ENCODE results near the gene ATP6V1D.

Gene ATP6V1D

GRCh38 chr14:67389275-67389674 is 29.7 kb upstream of the ATP6V1D start:
- peaks cover 18 to 32% of the 10 kb centered on the region in 2 donors for H3K36me3 Mint-ChIP-seq
- H3K9me3 Mint-ChIP-seq = no peaks in the 10 kb centered on the region
- ATAC-seq (replicated peaks) = no peak
- DNase-seq = no peak
- peaks cover 0 to 11% of the 10 kb centered on the region in 2 donors for H3K27me3 Mint-ChIP-seq
- no peak overlapping the region for H3K4me3 Mint-ChIP-seq
- peaks cover 0 to 5% of the 10 kb centered on the region in 2 donors for H3K4me1 Mint-ChIP-seq
- no peak overlapping the region for H3K27ac Mint-ChIP-seq

DNA sequence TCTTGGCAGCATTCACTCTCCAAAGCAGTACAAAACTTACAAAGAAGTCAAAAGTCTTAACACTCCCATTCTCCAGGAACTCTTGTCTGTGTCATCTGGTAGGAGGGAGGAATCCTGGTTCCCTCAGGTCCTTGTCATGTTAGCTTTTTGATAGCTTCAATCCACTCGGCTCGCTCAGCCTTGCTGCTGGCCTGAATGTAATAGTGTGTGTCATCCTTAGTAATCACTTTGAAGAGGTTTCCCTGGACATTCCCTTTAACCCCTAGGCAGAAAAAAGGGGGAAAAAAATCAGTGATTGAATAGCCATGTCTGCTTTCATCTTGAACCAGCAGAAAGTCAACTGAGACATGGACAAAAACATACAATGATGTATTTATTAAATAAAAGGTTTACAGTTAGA is 27.6 kb upstream of the ATP6V1D start:
- Mint-ChIP-seq H3K4me1 (peaks cover 0 to 3% of the 10 kb centered on the region in 2 donors), H3K9me3 (no peaks in the 10 kb centered on the region), H3K4me3 (no peak overlapping the region), H3K36me3 (peaks cover 24 to 34% of the 10 kb centered on the region in 2 donors), H3K27ac (no peak overlapping the region), H3K27me3 (peaks cover 0 to 3% of the 10 kb centered on the region in 2 donors)
- no peak for ATAC-seq (replicated peaks)
- no peak for DNase-seq

DNA sequence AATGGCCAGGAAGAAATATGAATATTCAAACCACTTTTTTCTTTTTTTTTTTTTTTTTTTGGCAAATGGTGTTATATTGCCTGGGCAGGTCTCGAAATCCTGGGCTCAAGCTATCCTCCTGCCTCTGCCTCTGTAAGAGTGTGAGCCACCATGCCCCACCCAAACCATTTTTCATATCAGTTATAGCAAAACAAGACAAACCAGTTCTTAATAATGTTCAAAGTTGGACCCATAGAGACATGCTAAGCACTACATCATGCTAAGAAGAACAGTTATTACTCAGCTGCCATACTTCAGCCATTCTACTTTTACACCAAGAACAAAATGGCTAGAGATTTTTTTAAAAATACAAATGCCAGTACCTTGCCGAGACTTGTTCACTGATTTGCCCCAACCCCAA is 26.0 kb upstream of the ATP6V1D start:
- no peak for ATAC-seq (replicated peaks)
- Mint-ChIP-seq H3K4me3 (no peak overlapping the region), H3K36me3 (peaks cover 22 to 40% of the 10 kb centered on the region in 2 donors), H3K4me1 (no peaks in the 10 kb centered on the region), H3K9me3 (no peaks in the 10 kb centered on the region), H3K27me3 (no peaks in the 10 kb centered on the region), H3K27ac (no peak overlapping the region)
- no peak for DNase-seq

- Mint-ChIP-seq H3K4me3 (no peak overlapping the region), H3K9me3 (no peaks in the 10 kb centered on the region), H3K36me3 (peaks cover 22 to 38% of the 10 kb centered on the region in 2 donors), H3K27me3 (no peaks in the 10 kb centered on the region), H3K4me1 (peaks cover 0 to 1% of the 10 kb centered on the region in 2 donors), H3K27ac (no peak overlapping the region)
- ATAC-seq (replicated peaks) (no peak), DNase-seq (no peak)
Observed at GRCh38 chr14:67385120-67385519, 25.5 kb upstream of the ATP6V1D start.

GRCh38 chr14:67377916-67378315 is 18.3 kb upstream of the ATP6V1D start:
- H3K36me3 Mint-ChIP-seq = peaks cover 31 to 60% of the 10 kb centered on the region in 2 donors
- H3K4me3 Mint-ChIP-seq = no peak overlapping the region
- H3K9me3 Mint-ChIP-seq = peaks cover 0 to 4% of the 10 kb centered on the region in 2 donors
- H3K27me3 Mint-ChIP-seq = no peaks in the 10 kb centered on the region
- H3K27ac Mint-ChIP-seq = no peak overlapping the region
- H3K4me1 Mint-ChIP-seq = peaks cover 13 to 29% of the 10 kb centered on the region in 2 donors
- peak; percentile 96 to 97 for ATAC-seq (replicated peaks)
- no peak for DNase-seq

- peaks cover 25 to 52% of the 10 kb centered on the region in 2 donors for H3K36me3 Mint-ChIP-seq
- H3K27ac Mint-ChIP-seq = peak overlapping the region; percentile 78
- ATAC-seq (replicated peaks) (peak; percentile 57 to 65), DNase-seq (no peak)
- H3K9me3 Mint-ChIP-seq = peaks cover 0 to 4% of the 10 kb centered on the region in 2 donors
- no peak overlapping the region for H3K4me3 Mint-ChIP-seq
- no peaks in the 10 kb centered on the region for H3K27me3 Mint-ChIP-seq
- H3K4me1 Mint-ChIP-seq = peaks cover 15 to 46% of the 10 kb centered on the region in 2 donors
Observed at GRCh38 chr14:67373347-67373746, 13.7 kb upstream of the ATP6V1D start.

DNA sequence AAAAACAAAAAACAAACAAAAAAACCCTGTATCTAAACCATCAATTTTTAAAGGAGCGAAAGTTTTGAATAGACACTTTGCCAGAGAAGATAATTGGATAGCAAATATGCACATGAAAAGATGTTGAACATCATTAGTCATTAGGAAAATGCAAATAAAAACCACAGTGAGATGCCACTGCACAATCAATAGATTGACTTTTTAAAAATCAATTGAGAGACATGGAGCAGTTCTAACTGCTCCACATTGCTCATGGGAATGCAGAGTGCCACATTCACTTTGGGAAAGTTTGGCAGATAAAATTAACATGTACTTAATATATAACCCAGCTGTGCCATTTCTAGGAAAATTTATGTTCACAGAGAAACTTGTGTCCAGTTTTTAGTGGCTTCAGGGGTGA is 13.2 kb upstream of the ATP6V1D start:
- Mint-ChIP-seq H3K36me3 (peaks cover 26 to 53% of the 10 kb centered on the region in 2 donors), H3K4me1 (peaks cover 18 to 47% of the 10 kb centered on the region in 2 donors), H3K4me3 (no peak overlapping the region), H3K27me3 (no peaks in the 10 kb centered on the region), H3K9me3 (peaks cover 0 to 4% of the 10 kb centered on the region in 2 donors), H3K27ac (no peak overlapping the region)
- DNase-seq = no peak
- no peak for ATAC-seq (replicated peaks)

DNA sequence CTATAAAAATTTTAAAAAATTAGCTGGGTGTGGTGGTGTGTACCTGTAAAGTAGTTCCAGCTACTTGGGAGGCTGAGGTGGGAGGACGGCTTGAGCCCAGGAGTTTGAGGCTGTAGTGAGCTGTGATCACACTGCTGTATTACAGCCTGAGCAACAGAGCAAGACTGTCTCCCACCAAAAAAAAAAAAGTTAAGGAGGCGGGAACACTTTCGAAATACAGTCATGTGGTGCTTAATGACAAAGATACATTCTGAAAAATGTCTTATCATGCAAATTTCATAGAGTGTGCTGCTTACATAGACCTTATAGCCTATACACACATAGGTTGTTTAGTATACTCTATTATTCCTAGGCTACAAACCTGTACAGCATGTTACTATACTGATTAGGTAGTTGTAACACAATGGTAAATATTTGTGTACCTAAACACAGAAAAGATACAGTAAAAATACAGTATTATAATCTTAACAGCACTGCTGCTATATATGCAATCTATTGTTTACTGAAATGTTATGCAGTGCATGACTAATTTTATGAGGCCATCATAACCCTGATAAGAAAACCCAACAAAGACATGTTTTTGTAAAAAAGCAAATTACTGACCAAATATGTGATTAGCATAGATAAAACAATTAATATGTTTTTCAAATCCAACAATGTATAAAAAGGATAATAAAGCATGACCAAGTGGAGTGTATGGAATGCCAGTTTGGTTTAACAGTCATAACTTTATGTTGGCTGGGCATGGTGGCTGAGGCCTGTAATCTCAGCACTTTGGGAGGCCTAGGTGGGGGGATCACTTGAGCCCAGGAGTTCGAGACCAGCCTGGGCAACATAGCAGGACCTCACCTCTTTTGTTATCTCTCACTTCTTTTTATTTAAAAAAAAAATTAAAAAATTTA is 11.9 kb upstream of the ATP6V1D start:
- peaks cover 14 to 35% of the 10 kb centered on the region in 2 donors for H3K4me1 Mint-ChIP-seq
- H3K9me3 Mint-ChIP-seq = no peaks in the 10 kb centered on the region
- H3K36me3 Mint-ChIP-seq = peaks cover 18 to 51% of the 10 kb centered on the region in 2 donors
- DNase-seq (no peak), ATAC-seq (replicated peaks) (no peak)
- H3K27ac Mint-ChIP-seq = no peak overlapping the region
- H3K4me3 Mint-ChIP-seq = no peak overlapping the region
- no peaks in the 10 kb centered on the region for H3K27me3 Mint-ChIP-seq

DNA sequence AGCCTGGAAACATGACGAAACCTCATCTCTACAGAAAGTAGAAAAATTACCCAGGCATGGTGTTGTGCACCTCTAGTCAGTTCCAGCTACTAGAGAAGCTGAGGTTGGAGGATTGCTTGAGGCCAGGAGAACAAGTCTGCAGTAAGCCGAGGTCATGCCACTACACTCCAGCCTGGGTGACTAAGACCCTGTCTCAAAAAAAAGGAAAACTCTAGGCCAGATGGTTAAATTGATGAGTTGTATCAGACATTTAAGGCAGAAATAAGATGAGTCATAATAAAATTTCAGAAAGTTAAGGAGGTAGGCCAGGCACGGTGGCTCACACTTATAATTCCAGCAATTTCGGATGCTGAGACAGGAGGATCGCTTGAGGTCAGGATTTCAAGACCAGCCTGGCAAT is 11.2 kb upstream of the ATP6V1D start:
- ATAC-seq (replicated peaks) = no peak
- Mint-ChIP-seq H3K4me3 (no peak overlapping the region), H3K4me1 (peaks cover 15 to 34% of the 10 kb centered on the region in 2 donors), H3K27me3 (no peaks in the 10 kb centered on the region), H3K36me3 (peaks cover 17 to 46% of the 10 kb centered on the region in 2 donors), H3K9me3 (no peaks in the 10 kb centered on the region), H3K27ac (peak overlapping the region; percentile 73)
- DNase-seq = no peak

DNA sequence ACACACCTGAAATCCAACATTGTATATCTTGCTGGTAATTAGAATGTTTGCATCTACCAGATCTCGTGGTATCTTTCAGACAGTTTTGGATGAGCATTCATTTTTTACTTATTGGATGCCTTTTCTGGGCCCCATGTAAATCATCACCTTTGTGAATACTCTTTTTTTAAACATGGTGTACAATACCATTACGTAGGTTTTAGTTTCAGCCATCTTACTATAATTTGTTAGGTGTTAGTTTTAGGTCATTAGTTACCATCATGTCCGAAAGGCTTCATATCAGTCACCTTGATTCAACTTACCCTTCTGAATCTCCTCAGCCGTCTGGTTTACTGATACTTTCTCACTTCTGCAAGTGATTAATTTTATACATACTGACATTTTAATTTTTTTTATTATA is 5.9 kb upstream of the ATP6V1D start:
- no peaks in the 10 kb centered on the region for H3K27me3 Mint-ChIP-seq
- no peaks in the 10 kb centered on the region for H3K9me3 Mint-ChIP-seq
- ATAC-seq (replicated peaks) (no peak), DNase-seq (no peak)
- H3K27ac Mint-ChIP-seq = no peak overlapping the region
- peaks cover 20 to 29% of the 10 kb centered on the region in 2 donors for H3K36me3 Mint-ChIP-seq
- H3K4me3 Mint-ChIP-seq = no peak overlapping the region
- H3K4me1 Mint-ChIP-seq = peaks cover 19 to 27% of the 10 kb centered on the region in 2 donors

GRCh38 chr14:67360470-67361206 is 1.0 kb upstream of the ATP6V1D start:
- peak overlapping the region; percentile 98 to 100 for H3K4me3 Mint-ChIP-seq
- peak; percentile 26 to 34 for ATAC-seq (replicated peaks)
- no peaks in the 10 kb centered on the region for H3K9me3 Mint-ChIP-seq
- peaks cover 15 to 38% of the 10 kb centered on the region in 2 donors for H3K4me1 Mint-ChIP-seq
- H3K27ac Mint-ChIP-seq = peak overlapping the region; percentile 98
- H3K36me3 Mint-ChIP-seq = peaks cover 13 to 16% of the 10 kb centered on the region in 2 donors
- no peak for DNase-seq
- H3K27me3 Mint-ChIP-seq = no peaks in the 10 kb centered on the region

DNA sequence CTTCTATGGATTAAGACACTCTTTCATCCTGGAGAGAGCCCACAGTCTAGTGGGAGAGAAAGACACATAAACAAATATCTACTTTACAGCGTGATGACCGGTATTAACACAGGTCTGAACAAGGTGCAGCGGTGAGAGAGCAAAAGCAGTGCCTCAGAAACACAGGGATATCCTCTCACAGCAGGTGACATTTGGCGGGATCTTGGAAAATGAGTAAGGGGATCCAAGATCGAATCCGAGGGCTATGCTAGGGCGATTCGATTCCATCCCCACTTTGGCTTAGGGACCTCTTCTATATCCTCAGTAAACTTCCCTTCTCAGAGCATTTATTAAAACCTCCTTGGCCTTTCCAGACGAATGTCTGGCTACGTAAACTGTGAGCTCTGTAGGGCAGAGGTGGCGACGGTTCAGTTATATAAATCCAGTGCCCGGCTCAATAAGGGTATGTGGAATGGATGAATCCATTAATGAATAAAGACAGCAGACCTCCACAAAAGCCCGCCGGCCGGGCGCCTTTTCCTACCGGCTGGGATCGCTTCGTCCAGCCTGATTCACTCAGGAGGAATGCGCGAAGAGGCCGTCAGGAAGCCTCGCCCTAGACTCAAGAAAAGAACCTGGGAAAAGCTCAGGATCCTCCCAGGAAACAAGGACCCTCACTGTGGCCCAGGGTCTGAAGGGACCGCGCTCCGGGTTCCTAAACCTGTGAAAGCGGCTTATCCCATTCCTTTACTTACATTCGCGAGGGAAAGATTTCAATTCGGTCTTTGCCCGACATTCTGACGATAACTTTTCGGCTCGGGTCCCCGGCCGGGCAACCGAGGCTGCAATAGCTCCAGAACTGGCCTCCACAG is 455 bp downstream of the ATP6V1D start:
- Mint-ChIP-seq H3K4me3 (peak overlapping the region; percentile 98 to 100), H3K4me1 (peaks cover 14 to 38% of the 10 kb centered on the region in 2 donors), H3K36me3 (peaks cover 13% of the 10 kb centered on the region in 2 donors), H3K27me3 (no peaks in the 10 kb centered on the region), H3K27ac (peak overlapping the region; percentile 98), H3K9me3 (no peaks in the 10 kb centered on the region)
- no peak for ATAC-seq (replicated peaks)
- DNase-seq = no peak

DNA sequence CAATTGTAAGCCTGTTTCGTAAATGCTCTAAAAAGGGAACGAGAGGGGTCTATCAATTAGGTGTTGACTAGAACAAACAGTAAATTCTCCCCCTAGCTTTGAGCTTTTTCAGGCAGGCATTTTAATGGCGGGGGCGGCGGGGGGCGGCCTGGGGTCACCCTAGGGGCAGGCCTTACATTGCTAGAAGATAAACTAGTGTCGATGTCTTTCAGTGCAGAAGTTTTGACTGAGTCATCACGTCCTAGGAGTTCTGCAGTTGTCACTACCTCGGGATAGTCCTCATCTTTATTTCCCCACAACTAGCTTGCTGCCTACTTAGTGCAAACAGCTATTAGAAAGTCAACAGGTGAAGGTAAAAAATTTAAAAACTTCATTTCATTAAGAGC is 1.6 kb downstream of the ATP6V1D start:
- ATAC-seq (replicated peaks) (no peak), DNase-seq (no peak)
- H3K9me3 Mint-ChIP-seq = no peaks in the 10 kb centered on the region
- no peak overlapping the region for H3K4me3 Mint-ChIP-seq
- no peaks in the 10 kb centered on the region for H3K27me3 Mint-ChIP-seq
- no peak overlapping the region for H3K27ac Mint-ChIP-seq
- H3K4me1 Mint-ChIP-seq = peaks cover 12 to 26% of the 10 kb centered on the region in 2 donors
- H3K36me3 Mint-ChIP-seq = peaks cover 10% of the 10 kb centered on the region in 2 donors
